Spleen (tissue), 11 donors: ENCODE measurements around the gene NGFR. TPM values are rescaled to one million over a fixed set of nuclear protein-coding genes. Genes with fewer than 3 reads are reported as not detected.

ENCODE experiments used
- DNase-seq: peaks from one replicate; pipeline ENCODE4 v3.0.0-alpha.2; 2020
- H3K27ac ChIP-seq, 8 donors: fragments of 200-600 bp; sonication (generic) in 7 of 8; 1 replicate in 4 of 8; 2 replicates in 4 of 8; pipeline versions ENCODE4 v1.5.0 to v1.8.0; 2016 to 2021; ENCODE audit warnings: inconsistent platforms in 4 of 8, mild to moderate bottlenecking in 4 of 8, moderate library complexity in 1 of 8
- H3K27me3 ChIP-seq, 7 donors: fragments of 200-600 bp; sonication (generic) in 6 of 7; replicated peaks in 1 of 7; 1 replicate in 4 of 7; 2 replicates in 3 of 7; pipeline versions ENCODE4 v1.5.0 to v1.8.0; 2016 to 2021; ENCODE audit warnings: inconsistent platforms in 3 of 7, mild to moderate bottlenecking in 1 of 7
- H3K36me3 ChIP-seq, 6 donors: fragments of 200-600 bp; sonication (generic) in 5 of 6; 1 replicate in 4 of 6; 2 replicates in 2 of 6; pipeline versions ENCODE4 v1.5.0 to v1.8.0; 2016 to 2021; ENCODE audit warnings: inconsistent platforms in 2 of 6
- H3K4me1 ChIP-seq, 6 donors: fragments of 200-600 bp; sonication (generic) in 5 of 6; 1 replicate in 3 of 6; 2 replicates in 3 of 6; pipeline versions ENCODE4 v1.5.0 to v1.8.0; 2016 to 2021; ENCODE audit warnings: inconsistent platforms in 3 of 6
- H3K4me3 ChIP-seq, 8 donors: fragments of 200-600 bp; sonication (generic) in 7 of 8; 1 replicate in 4 of 8; 2 replicates in 4 of 8; pipeline versions ENCODE4 v1.5.0 to v1.8.0; 2016 to 2021; ENCODE audit warnings: inconsistent platforms in 4 of 8, mild to moderate bottlenecking in 4 of 8, moderate library complexity in 2 of 8
- H3K9me3 ChIP-seq, 8 donors: fragments of 200-600 bp; sonication (generic) in 7 of 8; 1 replicate in 4 of 8; 2 replicates in 4 of 8; pipeline versions ENCODE4 v1.5.0 to v1.8.0; 2016 to 2021; ENCODE audit warnings: inconsistent platforms in 4 of 8
- CTCF ChIP-seq, 11 experiments: fragments of 200-600 bp in 7 of 11; fragments of 450-650 bp in 4 of 11; sonication (generic) in 4 of 11; IDR thresholded peaks in 8 of 11; conservative IDR thresholded peaks in 3 of 11; 1 replicate in 7 of 11; 2 replicates in 4 of 11; pipeline versions ENCODE4 v1.4.0 to v1.8.0; 2016 to 2021; ENCODE audit warnings: antibody characterized with exemption in 11 of 11, inconsistent platforms in 4 of 11, mild to moderate bottlenecking in 1 of 11
- POLR2A ChIP-seq, 3 donors: fragments of 450-650 bp; IDR thresholded peaks; one replicate each; pipeline ENCODE4 v1.5.1; 2017; ENCODE audit warnings: antibody characterized with exemption in 3 of 3, mild to moderate bottlenecking in 1 of 3
- POLR2AphosphoS5 ChIP-seq, 3 donors: sonication (generic); formaldehyde crosslinking; IDR thresholded peaks; one replicate each; pipeline ENCODE4 v1.5.1; 2017; ENCODE audit warnings: antibody characterized with exemption in 3 of 3
- WGBS, 5 donors: extraction: QIAGEN DNeasy Blood & Tissue Kit in 3 of 5; methylation state at CpG; one replicate each; pipeline versions ENCODE4 v1.1.5 to v1.1.7; 2013 to 2018; 5-methylcytosine and 5-hydroxymethylcytosine counted together
- intact Hi-C: fragments of 100-400 bp; cut with DNase I; formaldehyde crosslinking; loops from one replicate; pipeline ENCODE4 v1.15.0; 2023; ENCODE audit warnings: low total_unique reads
- polyA plus RNA-seq, 3 donors: library from polyadenylated mRNA; stranded (reverse); fragments of 200-250 nt; gene quantifications; one replicate each; pipeline ENCODE4 v1.2.1, GENCODE V29; 2013
- total RNA-seq, 7 donors: library from RNA; depleted of rRNA in 3 of 7; stranded (reverse); fragments of >200 nt in 3 of 7; fragmentation: NEBNext Ultra II Directional in 4 of 7; extraction: Animal tissue kit (Norgen Biotek cat#: 25700) in 4 of 7; gene quantifications; one replicate each; pipeline versions ENCODE4 v1.1.0 to v1.2.1, GENCODE V29; 2016 to 2021
- donor health status: healthy with polysubstance abuse.
- donor health status: DM: no; HTN: no; CAD: no; lungs with moderate emphysema.
- donor health status: DM: no; HTN: no; CAD: no.
- donor health status: Bipolar disorder and iron deficiency.
- donor health status: healthy.
- donor health status: DM: no; HTN: no; CAD: no.
- donor health status: DM: yes; HTN: yes; CAD: no.

NGFR gene
- total and polyA plus RNA-seq, 10 donors: 4.1 to 36.8 (median 13.9) TPM

- Histone ChIP-seq H3K4me3 (no peak overlapping the region), H3K4me1 (peaks cover 3 to 38% (median 18%) of the 10 kb centered on the region in 6 donors), H3K27me3 (peaks cover 0 to 38% (median 0%) of the 10 kb centered on the region in 7 donors), H3K36me3 (no peaks in the 10 kb centered on the region), H3K9me3 (no peaks in the 10 kb centered on the region), H3K27ac (no peak overlapping the region)
- intact Hi-C loops: no loop called here
- 69 to 89% (median 77%) methylated on average over 5 of the region's 5 CpGs for WGBS, 5 donors
- TF ChIP-seq CTCF (IDR thresholded peaks at IDR 0.05 in 8 of 11, conservative IDR thresholded peaks at IDR 0.05 in 3 of 11): no peak
- no peak for TF ChIP-seq POLR2A (IDR thresholded peaks at IDR 0.05)
- no peak for TF ChIP-seq POLR2AphosphoS5 (IDR thresholded peaks at IDR 0.05)
- DNase-seq: no peak
These were observed 41.0 kb upstream of the NGFR start for GRCh38 chr17:49454050-49454449.

DNA sequence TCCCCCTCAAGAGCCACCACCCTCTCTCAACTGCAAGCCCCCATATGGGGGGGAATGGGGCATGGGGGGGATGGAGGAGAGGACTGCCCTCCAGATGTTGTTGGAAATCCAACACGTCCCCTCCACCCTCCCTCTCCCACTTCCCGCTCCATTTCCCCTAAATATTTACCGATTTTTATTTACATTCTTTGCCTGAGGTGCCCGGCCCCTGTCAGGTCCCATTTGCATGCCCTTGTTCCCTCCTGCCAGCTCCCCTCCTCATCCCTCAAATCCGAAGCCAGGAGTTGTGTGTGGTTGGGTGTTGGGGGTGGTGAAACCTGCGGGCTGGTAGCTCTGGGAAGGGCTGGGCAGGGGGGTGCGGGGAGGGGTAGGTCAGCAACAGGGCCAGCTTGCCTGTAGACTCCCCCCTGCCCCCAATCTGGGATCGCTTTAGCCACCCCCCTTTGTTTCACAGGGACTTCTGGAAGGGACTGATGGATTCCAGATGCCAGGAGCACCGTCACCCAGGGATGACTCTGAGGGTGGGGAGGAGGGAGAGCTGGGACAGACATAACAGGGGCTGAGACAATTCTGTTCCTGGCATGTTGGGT lies 39.7 kb upstream of the NGFR start:
- Histone ChIP-seq H3K27ac (peak overlapping the region in 3 of 8 donors; percentile 24 to 33 (median 28)), H3K4me3 (no peak overlapping the region), H3K27me3 (peaks cover 0 to 43% (median 0%) of the 10 kb centered on the region in 7 donors), H3K36me3 (no peaks in the 10 kb centered on the region), H3K4me1 (peaks cover 3 to 34% (median 14%) of the 10 kb centered on the region in 6 donors), H3K9me3 (no peaks in the 10 kb centered on the region)
- intact Hi-C loops: no loop called here
- TF ChIP-seq POLR2A (IDR thresholded peaks at IDR 0.05): no peak
- no peak for DNase-seq
- WGBS, 5 donors: 70 to 87% (median 81%) methylated on average over 9 of the region's 9 CpGs

- Histone ChIP-seq H3K27me3 (peaks cover 0 to 51% (median 0%) of the 10 kb centered on the region in 7 donors), H3K9me3 (no peaks in the 10 kb centered on the region), H3K36me3 (no peaks in the 10 kb centered on the region), H3K27ac (peak overlapping the region in 3 of 8 donors; percentile 24 to 33 (median 28)), H3K4me3 (no peak overlapping the region), H3K4me1 (peaks cover 0 to 24% (median 8%) of the 10 kb centered on the region in 6 donors)
- WGBS, 5 donors: 22 to 27% (median 24%) methylated on average over 5 of the region's 5 CpGs
- DNase-seq: no peak
- intact Hi-C loops: no loop called here
- peak in 2 of 3 donors; percentile 46 to 51 for TF ChIP-seq POLR2AphosphoS5 (IDR thresholded peaks at IDR 0.05)
- TF ChIP-seq CTCF (IDR thresholded peaks at IDR 0.05 in 8 of 11, conservative IDR thresholded peaks at IDR 0.05 in 3 of 11): no peak
These were observed 38.7 kb upstream of the NGFR start for GRCh38 chr17:49456183-49456965.

DNA sequence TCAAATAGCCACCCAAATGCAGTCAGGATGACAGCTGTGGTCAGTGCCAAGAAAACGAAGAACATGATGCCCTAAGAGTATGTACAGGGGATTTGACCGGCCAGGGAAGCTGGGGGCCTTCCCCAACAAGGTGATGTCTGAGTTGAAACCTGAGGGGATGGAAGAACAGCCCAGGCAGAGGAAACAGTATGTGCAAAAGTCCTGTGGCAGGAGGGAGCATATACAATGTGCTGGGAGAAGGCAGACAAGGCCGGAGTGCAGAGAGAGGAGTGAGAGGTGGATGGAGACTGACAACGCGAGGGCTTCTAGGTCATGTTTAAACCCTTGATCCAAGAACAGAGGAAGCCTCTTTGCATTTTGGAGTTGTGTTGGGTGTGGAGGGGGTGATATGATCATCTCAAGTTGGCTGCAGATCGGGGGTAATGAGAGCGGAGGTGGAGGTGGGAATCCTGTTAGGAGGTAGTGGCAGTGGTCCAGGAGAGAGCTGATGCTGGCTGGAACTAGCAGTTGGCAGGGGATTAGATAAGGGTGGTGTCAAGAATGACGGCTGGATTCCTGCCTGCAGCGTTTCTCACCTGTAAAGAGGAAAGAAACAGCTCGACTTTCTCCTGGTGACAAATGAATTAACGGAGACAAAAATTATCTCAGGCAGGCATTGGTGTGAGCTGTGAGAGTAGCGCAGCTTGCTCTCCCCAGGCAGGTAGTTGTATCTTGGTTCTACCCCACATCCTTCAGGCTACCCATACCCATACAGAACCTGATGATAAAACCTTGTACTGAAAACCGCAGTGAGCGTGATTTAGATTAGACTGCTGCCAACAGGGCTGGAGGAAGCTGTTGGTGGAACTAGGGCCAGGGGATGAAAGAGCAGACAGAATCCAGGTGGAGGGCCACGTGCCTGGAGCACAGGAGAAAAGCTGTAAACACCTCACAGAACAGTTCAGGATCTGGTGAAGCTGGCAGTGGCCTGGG lies 37.2 kb upstream of the NGFR start:
- no peaks in the 10 kb centered on the region for H3K36me3 ChIP-seq
- TF ChIP-seq POLR2A (IDR thresholded peaks at IDR 0.05) (no peak), POLR2AphosphoS5 (IDR thresholded peaks at IDR 0.05) (no peak), CTCF (IDR thresholded peaks at IDR 0.05 in 8 of 11, conservative IDR thresholded peaks at IDR 0.05 in 3 of 11) (no peak)
- intact Hi-C loops: no loop called here
- H3K27me3 ChIP-seq: peaks cover 0 to 64% (median 0%) of the 10 kb centered on the region in 7 donors
- no peak for DNase-seq
- H3K9me3 ChIP-seq: no peaks in the 10 kb centered on the region
- H3K4me1 ChIP-seq: peaks cover 0 to 9% (median 0%) of the 10 kb centered on the region in 6 donors
- no peak overlapping the region for H3K4me3 ChIP-seq
- 67 to 79% (median 76%) methylated on average over 15 of the region's 15 CpGs for WGBS, 5 donors
- no peak overlapping the region for H3K27ac ChIP-seq
